Neural progenitor cell (in vitro differentiated cells): ENCODE measurements around the gene GLT8D2. TPM values are rescaled to one million over a fixed set of nuclear protein-coding genes. Genes with fewer than 3 reads are reported as not detected.

Experiments
- DNase-seq: peaks from one replicate; pipeline ENCODE4 v3.0.0-alpha.2; 2016; ENCODE audit warnings: low spot score
- H2AFZ ChIP-seq: fragments of 200-600 bp; sonication (generic); replicated peaks from 2 replicates; pipeline ENCODE4 v1.6.1; 2016; ENCODE audit warnings: antibody characterized with exemption
- H3F3A ChIP-seq: fragments of 200-600 bp; sonication (generic); 2 replicates; pipeline ENCODE4 v1.6.1; 2016; ENCODE audit warnings: antibody characterized with exemption, low read depth
- H3K27ac ChIP-seq: fragments of 200-600 bp; sonication (generic); 2 replicates; pipeline ENCODE4 v1.5.1; 2016; ENCODE audit warnings: mild to moderate bottlenecking
- H3K27me3 ChIP-seq: fragments of 200-600 bp; sonication (generic); 2 replicates; pipeline ENCODE4 v1.6.1; 2016; ENCODE audit warnings: mild to moderate bottlenecking, moderate library complexity
- H3K36me3 ChIP-seq: fragments of 200-600 bp; sonication (generic); 2 replicates; pipeline ENCODE4 v1.5.1; 2016
- H3K4me1 ChIP-seq: fragments of 200-600 bp; sonication (generic); 2 replicates; pipeline ENCODE4 v1.6.1; 2016; ENCODE audit warnings: mixed run types
- H3K4me2 ChIP-seq: fragments of 200-600 bp; sonication (generic); 2 replicates; pipeline ENCODE4 v1.6.1; 2016
- H3K4me3 ChIP-seq: fragments of 200-600 bp; sonication (generic); 2 replicates; pipeline ENCODE4 v1.5.1; 2016
- H3K79me2 ChIP-seq: fragments of 200-600 bp; sonication (generic); 2 replicates; pipeline ENCODE4 v1.6.1; 2016; ENCODE audit warnings: low read depth
- H3K9ac ChIP-seq: fragments of 200-600 bp; sonication (generic); 2 replicates; pipeline ENCODE4 v1.6.1; 2016
- H3K9me3 ChIP-seq: fragments of 200-600 bp; sonication (generic); 2 replicates; pipeline ENCODE4 v1.5.1; 2016; ENCODE audit warnings: low read depth
- H4K20me1 ChIP-seq: fragments of 200-600 bp; sonication (generic); 2 replicates; pipeline ENCODE4 v1.6.1; 2016; ENCODE audit warnings: low read depth
- H3K27ac Mint-ChIP-seq: 3 replicates; pipeline ENCODE4 v1.8.0; 2021; ENCODE audit warnings: mixed read lengths
- H3K27me3 Mint-ChIP-seq: 2 replicates; pipeline ENCODE4 v1.8.0; 2022; ENCODE audit warnings: low read depth, mild to moderate bottlenecking, inconsistent platforms, moderate library complexity, mixed read lengths; ENCODE audit not compliant: insufficient read depth
- H3K36me3 Mint-ChIP-seq: 3 replicates; pipeline ENCODE4 v1.8.0; 2021; ENCODE audit warnings: mixed read lengths
- H3K4me1 Mint-ChIP-seq: 3 replicates; pipeline ENCODE4 v1.8.0; 2021; ENCODE audit warnings: mixed read lengths
- H3K4me3 Mint-ChIP-seq: 3 replicates; pipeline ENCODE4 v1.8.0; 2021; ENCODE audit warnings: mild to moderate bottlenecking, moderate library complexity, mixed read lengths
- H3K9me3 Mint-ChIP-seq: 3 replicates; pipeline ENCODE4 v1.8.0; 2020; ENCODE audit warnings: mixed read lengths
- EZH2 ChIP-seq: fragments of 200-600 bp; sonication (generic); IDR thresholded peaks from 2 replicates; pipeline ENCODE4 v1.6.1; 2017; ENCODE audit warnings: antibody characterized with exemption, mild to moderate bottlenecking, moderate library complexity
- EZH2phosphoT487 ChIP-seq: fragments of 200-600 bp; sonication (generic); IDR thresholded peaks from 2 replicates; pipeline ENCODE4 v1.6.1; 2017; ENCODE audit warnings: antibody characterized with exemption
- total RNA-seq: library from RNA; depleted of rRNA; stranded (reverse); fragments of >200 nt; gene quantifications from 2 replicates; pipeline ENCODE4 v1.2.3, GENCODE V29; 2015; ENCODE audit warnings: low replicate concordance
- TF ChIP-seq, protein P1 (sequence below): fragments of 200-600 bp; sonication (generic); IDR thresholded peaks from 2 replicates; pipeline ENCODE4 v1.5.1; 2017; ENCODE audit warnings: antibody characterized with exemption, mild to moderate bottlenecking

Gene GLT8D2
- total RNA-seq, 1 donor from 2014 or later: 3.9 TPM

DNA sequence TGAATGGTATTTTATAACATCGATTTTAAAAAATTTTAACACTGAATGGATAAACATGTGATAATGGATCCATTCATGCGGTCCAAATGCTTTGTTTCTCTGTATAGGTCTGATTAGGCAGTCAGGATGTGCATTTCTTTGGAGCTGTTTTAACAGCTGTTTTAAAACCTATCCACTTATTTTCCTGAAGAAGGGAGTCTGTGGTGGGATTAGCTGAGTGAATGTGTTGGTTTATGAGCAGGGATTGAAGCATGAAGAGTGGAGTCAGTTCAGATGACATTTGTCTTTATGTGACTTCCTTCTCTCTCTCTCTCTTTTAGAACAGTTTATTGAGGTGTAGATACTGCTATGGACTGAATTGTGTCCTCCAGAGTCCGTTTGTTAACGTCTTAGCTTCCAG lies 37.7 kb downstream of the GLT8D2 start:
- Histone ChIP-seq H3K36me3 (no peaks in the 10 kb centered on the region), H2AFZ (no peak overlapping the region), H3K4me1 (no peaks in the 10 kb centered on the region), H3K4me2 (no peak overlapping the region), H3K79me2 (no peaks in the 10 kb centered on the region), H3K9ac (no peak overlapping the region), H3K4me3 (no peak overlapping the region), H3K9me3 (no peaks in the 10 kb centered on the region), H3K27ac (no peak overlapping the region), H3K27me3 (no peaks in the 10 kb centered on the region), H4K20me1 (no peaks in the 10 kb centered on the region), H3F3A (no peaks in the 10 kb centered on the region)
- TF ChIP-seq EZH2 (no peak), EZH2phosphoT487 (no peak)
- TF ChIP-seq, protein P1, sequence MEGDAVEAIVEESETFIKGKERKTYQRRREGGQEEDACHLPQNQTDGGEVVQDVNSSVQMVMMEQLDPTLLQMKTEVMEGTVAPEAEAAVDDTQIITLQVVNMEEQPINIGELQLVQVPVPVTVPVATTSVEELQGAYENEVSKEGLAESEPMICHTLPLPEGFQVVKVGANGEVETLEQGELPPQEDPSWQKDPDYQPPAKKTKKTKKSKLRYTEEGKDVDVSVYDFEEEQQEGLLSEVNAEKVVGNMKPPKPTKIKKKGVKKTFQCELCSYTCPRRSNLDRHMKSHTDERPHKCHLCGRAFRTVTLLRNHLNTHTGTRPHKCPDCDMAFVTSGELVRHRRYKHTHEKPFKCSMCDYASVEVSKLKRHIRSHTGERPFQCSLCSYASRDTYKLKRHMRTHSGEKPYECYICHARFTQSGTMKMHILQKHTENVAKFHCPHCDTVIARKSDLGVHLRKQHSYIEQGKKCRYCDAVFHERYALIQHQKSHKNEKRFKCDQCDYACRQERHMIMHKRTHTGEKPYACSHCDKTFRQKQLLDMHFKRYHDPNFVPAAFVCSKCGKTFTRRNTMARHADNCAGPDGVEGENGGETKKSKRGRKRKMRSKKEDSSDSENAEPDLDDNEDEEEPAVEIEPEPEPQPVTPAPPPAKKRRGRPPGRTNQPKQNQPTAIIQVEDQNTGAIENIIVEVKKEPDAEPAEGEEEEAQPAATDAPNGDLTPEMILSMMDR: no peak
- H3K4me3 Mint-ChIP-seq: no peak overlapping the region
- H3K36me3 Mint-ChIP-seq: peaks cover 2% of the 10 kb centered on the region
- H3K9me3 Mint-ChIP-seq: peaks cover 9% of the 10 kb centered on the region
- DNase-seq: no peak
- H3K4me1 Mint-ChIP-seq: no peaks in the 10 kb centered on the region
- H3K27me3 Mint-ChIP-seq: peaks cover 6% of the 10 kb centered on the region
- H3K27ac Mint-ChIP-seq: no peak overlapping the region

DNA sequence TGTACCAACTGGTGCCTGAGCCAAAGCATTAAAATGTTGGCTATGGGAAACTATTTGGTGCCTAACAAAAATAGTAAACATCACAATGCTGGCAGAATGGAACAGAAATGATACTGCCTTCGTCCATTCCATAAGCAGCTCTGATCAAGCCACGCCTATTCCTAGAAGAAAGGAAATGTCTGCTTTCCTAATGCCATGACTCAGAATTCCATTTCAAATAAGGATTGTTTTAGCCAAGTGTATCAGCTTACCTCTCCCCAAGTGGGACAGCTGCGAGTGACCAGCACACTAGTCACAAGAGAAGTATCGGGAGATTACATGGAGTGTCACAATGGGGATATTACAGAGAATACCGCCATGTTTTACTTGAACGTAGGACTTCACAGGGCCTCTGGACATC lies 38.7 kb downstream of the GLT8D2 start:
- Histone ChIP-seq H3K36me3 (no peaks in the 10 kb centered on the region), H3K27ac (no peak overlapping the region), H3K9me3 (no peaks in the 10 kb centered on the region), H3K27me3 (no peaks in the 10 kb centered on the region), H2AFZ (no peak overlapping the region), H3K9ac (no peak overlapping the region), H4K20me1 (no peaks in the 10 kb centered on the region), H3K4me1 (no peaks in the 10 kb centered on the region), H3K4me2 (no peak overlapping the region), H3F3A (no peaks in the 10 kb centered on the region), H3K79me2 (no peaks in the 10 kb centered on the region), H3K4me3 (no peak overlapping the region)
- no peak for DNase-seq
- H3K36me3 Mint-ChIP-seq: peaks cover 2% of the 10 kb centered on the region
- TF ChIP-seq, protein P1: no peak
- TF ChIP-seq EZH2: no peak
- TF ChIP-seq EZH2phosphoT487: no peak
- no peaks in the 10 kb centered on the region for H3K4me1 Mint-ChIP-seq
- H3K27me3 Mint-ChIP-seq: peaks cover 6% of the 10 kb centered on the region
- no peak overlapping the region for H3K4me3 Mint-ChIP-seq
- peaks cover 9% of the 10 kb centered on the region for H3K9me3 Mint-ChIP-seq
- H3K27ac Mint-ChIP-seq: no peak overlapping the region

DNA sequence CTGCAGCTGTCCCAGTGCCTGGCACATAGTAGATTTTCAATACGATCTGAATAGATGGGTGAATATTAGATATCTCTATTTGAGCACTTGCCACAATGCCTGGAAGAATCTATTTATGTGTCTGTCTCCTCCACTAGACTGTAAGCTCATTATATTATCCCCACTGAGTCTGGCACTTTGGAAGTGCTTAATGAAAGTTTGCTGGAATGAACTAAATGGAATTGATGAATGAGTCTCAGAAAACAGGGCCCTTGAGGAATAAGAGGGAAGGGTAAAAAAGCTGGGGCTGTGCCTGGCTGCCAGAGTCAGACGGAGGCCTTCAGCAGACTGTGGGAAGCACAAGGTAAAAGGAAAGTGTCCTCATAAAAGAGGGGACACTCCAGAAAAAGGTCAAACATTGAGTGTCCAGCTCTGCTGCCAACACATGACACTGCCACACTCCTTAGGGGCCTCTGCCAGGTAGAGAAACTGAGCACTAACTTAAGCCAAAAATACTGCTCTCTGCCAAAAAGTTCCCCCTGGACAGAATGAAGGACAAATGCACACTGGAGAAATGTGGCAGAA lies 39.3 kb downstream of the GLT8D2 start:
- no peaks in the 10 kb centered on the region for H3K36me3 ChIP-seq
- Mint-ChIP-seq H3K27ac (no peak overlapping the region), H3K9me3 (peaks cover 9% of the 10 kb centered on the region), H3K4me3 (no peak overlapping the region), H3K27me3 (peaks cover 4% of the 10 kb centered on the region), H3K4me1 (no peaks in the 10 kb centered on the region), H3K36me3 (peaks cover 2% of the 10 kb centered on the region)
- no peaks in the 10 kb centered on the region for H3K4me1 ChIP-seq
- H3K9me3 ChIP-seq: no peaks in the 10 kb centered on the region
- no peaks in the 10 kb centered on the region for H3K79me2 ChIP-seq
- no peak overlapping the region for H3K9ac ChIP-seq
- DNase-seq: no peak
- no peaks in the 10 kb centered on the region for H3K27me3 ChIP-seq
- H2AFZ ChIP-seq: no peak overlapping the region
- no peaks in the 10 kb centered on the region for H3F3A ChIP-seq
- H3K27ac ChIP-seq: no peak overlapping the region
- H3K4me2 ChIP-seq: no peak overlapping the region
- H4K20me1 ChIP-seq: no peaks in the 10 kb centered on the region
- H3K4me3 ChIP-seq: no peak overlapping the region
- TF ChIP-seq EZH2phosphoT487: no peak
- TF ChIP-seq, protein P1: no peak
- TF ChIP-seq EZH2: no peak
